GM21515 (cell line): ENCODE results near the gene GPR78.
A peak's percentile ranks its signal among the peaks of the same experiment; 100 is the strongest.

Experiments used
- ATAC-seq: cut with Tn5 transposase; IDR thresholded peaks from one replicate; pipeline ENCODE4 v1.9.1; 2021; ENCODE audit not compliant: unreplicated experiment

Gene GPR78

GRCh38 chr4:8580321-8581093 lies at the start of gene GPR78:
TSS of gene GPR78 (plus strand) at chr4:8580392. CDS start at chr4:8580983, 591 bp downstream.
- ATAC-seq: no peak

GRCh38 chr4:8532245-8532781 lies 47.9 kb upstream of the GPR78 start:
- ATAC-seq: no peak

GRCh38 chr4:8533274-8533865 lies 46.8 kb upstream of the GPR78 start:
- peak; percentile 41 for ATAC-seq

GRCh38 chr4:8534129-8534528 lies 46.1 kb upstream of the GPR78 start:
- peak; percentile 72 for ATAC-seq

- ATAC-seq: no peak
Observed at GRCh38 chr4:8534611-8535010, 45.6 kb upstream of the GPR78 start.

GRCh38 chr4:8536467-8536866 lies 43.7 kb upstream of the GPR78 start:
- no peak for ATAC-seq

- ATAC-seq: no peak
Observed at GRCh38 chr4:8537041-8537461, 43.1 kb upstream of the GPR78 start.

- no peak for ATAC-seq
Observed at GRCh38 chr4:8538076-8538702, 42.0 kb upstream of the GPR78 start.

GRCh38 chr4:8538703-8539567 lies 41.3 kb upstream of the GPR78 start:
- ATAC-seq: no peak

- peak; percentile 19 for ATAC-seq
Observed at GRCh38 chr4:8539661-8540060, 40.5 kb upstream of the GPR78 start.

GRCh38 chr4:8540072-8540471 lies 40.1 kb upstream of the GPR78 start:
- peak; percentile 45 for ATAC-seq

GRCh38 chr4:8540586-8540985 lies 39.6 kb upstream of the GPR78 start:
- no peak for ATAC-seq

GRCh38 chr4:8540991-8541390 lies 39.2 kb upstream of the GPR78 start:
- no peak for ATAC-seq

GRCh38 chr4:8541981-8542715 lies 38.0 kb upstream of the GPR78 start:
- no peak for ATAC-seq

GRCh38 chr4:8542776-8543525 lies 37.2 kb upstream of the GPR78 start:
- no peak for ATAC-seq

GRCh38 chr4:8543623-8544022 lies 36.6 kb upstream of the GPR78 start:
- ATAC-seq: no peak

- no peak for ATAC-seq
Observed at GRCh38 chr4:8544282-8544681, 35.9 kb upstream of the GPR78 start.

- ATAC-seq: no peak
Observed at GRCh38 chr4:8544741-8545438, 35.3 kb upstream of the GPR78 start.

GRCh38 chr4:8545439-8545765 lies 34.8 kb upstream of the GPR78 start:
- no peak for ATAC-seq
